Panc1 (cell line): ENCODE results near the gene ACADM. TPM values are rescaled to one million over a fixed set of nuclear protein-coding genes. Genes with fewer than 3 reads are reported as not detected.

ENCODE experiments used
- ATAC-seq: fragments of 200-7000 bp; cut with Tn5 transposase; 2 replicates; pipeline ENCODE4 v1.9.1; 2020; ENCODE audit warnings: mild to moderate bottlenecking, moderate library complexity
- BruUV-seq: library from RNA; stranded (reverse); fragments of 400-500 nt; replicated peaks from 2 replicates; lab custom pipeline; 2021; lab: Mats Ljungman, UMichigan
- CTCF ChIA-PET: fragments of 300-600 bp; sonication (Branson Sonifier 250); formaldehyde crosslinking; loops from one replicate; lab custom pipeline; 2022; ENCODE audit warnings: antibody characterized with exemption; lab: Charles Lee
- POLR2A ChIA-PET: fragments of 300-600 bp; sonication (Branson Sonifier 250); formaldehyde crosslinking; loops from one replicate; lab custom pipeline; 2022; ENCODE audit warnings: antibody characterized with exemption; lab: Charles Lee
- DNase-seq: peaks from one replicate; pipeline ENCODE4 v3.0.0-alpha.2; 2010; ENCODE audit warnings: low read depth, low spot score
- H3K27ac ChIP-seq: 2 replicates; pipeline ENCODE4 v1.5.1; 2011; ENCODE audit warnings: mild to moderate bottlenecking, low read length, inconsistent platforms
- H3K27me3 ChIP-seq: fragments of 200-500 bp; sonication (Bioruptor generic); 2 replicates; pipeline ENCODE4 v1.6.0; 2014; ENCODE audit warnings: low read length, inconsistent platforms; ENCODE audit not compliant: control insufficient read depth, insufficient read depth
- H3K36me3 ChIP-seq: fragments of 200-500 bp; sonication (Bioruptor generic); 2 replicates; pipeline ENCODE4 v1.5.1; 2014; ENCODE audit warnings: inconsistent platforms, mild to moderate bottlenecking, low read length, moderate library complexity; ENCODE audit not compliant: control insufficient read depth, insufficient read depth
- H3K4me1 ChIP-seq: 2 replicates; pipeline ENCODE4 v1.5.1; 2011; ENCODE audit warnings: inconsistent platforms, mild to moderate bottlenecking, low read length, moderate library complexity; ENCODE audit not compliant: control insufficient read depth, insufficient read depth
- H3K4me3 ChIP-seq, 2 experiments: 2 replicates each; pipeline ENCODE4 v1.5.1; 2011 to 2012; ENCODE audit warnings: low read depth in 2 of 2, low read length in 2 of 2, mild to moderate bottlenecking in 2 of 2, inconsistent platforms in 1 of 2, moderate library complexity in 1 of 2
- H3K9me3 ChIP-seq: fragments of 200-500 bp; sonication (Bioruptor generic); 2 replicates; pipeline ENCODE4 v1.5.1; 2014; ENCODE audit warnings: low read depth, mild to moderate bottlenecking, inconsistent platforms, low read length, moderate library complexity; ENCODE audit not compliant: control insufficient read depth, insufficient read depth
- CTCF ChIP-seq: fragments of 450-650 bp; IDR thresholded peaks from 2 replicates; pipeline ENCODE4 v1.5.1; 2017; ENCODE audit warnings: mild to moderate bottlenecking
- POLR2AphosphoS5 ChIP-seq: IDR thresholded peaks from 2 replicates; pipeline ENCODE4 v1.6.1; 2012; ENCODE audit warnings: mild to moderate bottlenecking, low read depth, low read length, moderate library complexity
- SIN3A ChIP-seq: IDR thresholded peaks from 2 replicates; pipeline ENCODE4 v1.6.1; 2012; ENCODE audit warnings: low read depth, mild to moderate bottlenecking, low read length, moderate library complexity, borderline replicate concordance; ENCODE audit not compliant: insufficient read depth
- TCF7L2 ChIP-seq: IDR thresholded peaks from 2 replicates; pipeline ENCODE4 v1.6.1; 2011; ENCODE audit warnings: mild to moderate bottlenecking, low read depth, low read length, inconsistent platforms
- in situ Hi-C: cut with HindIII; loops from 2 replicates; pipeline ENCODE4 v1.10.0; 2016; ENCODE audit warnings: low sequenced_read_pairs, low pct_unique_long_range_greater_than_20kb
- intact Hi-C: fragments of 100-400 bp; cut with micrococcal nuclease; formaldehyde crosslinking; loops from one replicate; pipeline ENCODE4 v1.10.0; 2022; ENCODE audit not compliant: unreplicated experiment
- total RNA-seq: library from RNA; stranded (reverse); gene quantifications from one replicate; pipeline ENCODE4 v1.2.1, GENCODE V29; 2021; ENCODE audit not compliant: unreplicated experiment
- TF ChIP-seq, protein P1 (sequence below), 2 experiments: IDR thresholded peaks; 2 replicates each; pipeline ENCODE4 v1.6.1; 2011 to 2012; ENCODE audit warnings: low read depth in 2 of 2, control low read depth in 1 of 2, low read length in 1 of 2, mild to moderate bottlenecking in 1 of 2, moderate library complexity in 1 of 2; ENCODE audit not compliant: insufficient read depth in 1 of 2

ACADM gene
- total RNA-seq, 1 experiment from 2014 or later = 57.2 TPM

DNA sequence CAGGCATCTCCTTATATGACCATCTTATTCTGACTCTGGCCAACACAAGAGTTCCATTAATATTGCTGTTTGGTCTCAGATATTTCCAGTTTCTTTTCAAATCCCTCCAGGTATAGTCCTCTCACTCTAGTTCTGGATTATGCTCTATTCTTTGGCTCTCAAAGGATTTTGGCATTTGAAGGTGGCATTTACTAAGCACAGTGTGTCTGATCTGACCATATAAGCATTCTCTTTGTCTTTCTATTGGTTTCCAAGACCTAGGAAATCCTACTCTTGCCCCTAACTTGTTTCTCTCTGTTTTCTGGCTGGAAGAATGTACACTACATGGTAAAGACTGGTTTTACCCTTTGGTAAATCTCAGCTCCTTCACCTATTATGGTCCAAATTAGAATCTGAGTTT is 12.7 kb upstream of the ACADM start:
- Histone ChIP-seq H3K4me3 (no peak overlapping the region), H3K4me1 (no peaks in the 10 kb centered on the region), H3K27me3 (no peaks in the 10 kb centered on the region), H3K27ac (no peak overlapping the region), H3K36me3 (no peaks in the 10 kb centered on the region), H3K9me3 (no peaks in the 10 kb centered on the region)
- in situ Hi-C loops = no loop called here
- TF ChIP-seq POLR2AphosphoS5 (no peak), CTCF (no peak), SIN3A (no peak), TCF7L2 (no peak)
- TF ChIP-seq, protein P1, sequence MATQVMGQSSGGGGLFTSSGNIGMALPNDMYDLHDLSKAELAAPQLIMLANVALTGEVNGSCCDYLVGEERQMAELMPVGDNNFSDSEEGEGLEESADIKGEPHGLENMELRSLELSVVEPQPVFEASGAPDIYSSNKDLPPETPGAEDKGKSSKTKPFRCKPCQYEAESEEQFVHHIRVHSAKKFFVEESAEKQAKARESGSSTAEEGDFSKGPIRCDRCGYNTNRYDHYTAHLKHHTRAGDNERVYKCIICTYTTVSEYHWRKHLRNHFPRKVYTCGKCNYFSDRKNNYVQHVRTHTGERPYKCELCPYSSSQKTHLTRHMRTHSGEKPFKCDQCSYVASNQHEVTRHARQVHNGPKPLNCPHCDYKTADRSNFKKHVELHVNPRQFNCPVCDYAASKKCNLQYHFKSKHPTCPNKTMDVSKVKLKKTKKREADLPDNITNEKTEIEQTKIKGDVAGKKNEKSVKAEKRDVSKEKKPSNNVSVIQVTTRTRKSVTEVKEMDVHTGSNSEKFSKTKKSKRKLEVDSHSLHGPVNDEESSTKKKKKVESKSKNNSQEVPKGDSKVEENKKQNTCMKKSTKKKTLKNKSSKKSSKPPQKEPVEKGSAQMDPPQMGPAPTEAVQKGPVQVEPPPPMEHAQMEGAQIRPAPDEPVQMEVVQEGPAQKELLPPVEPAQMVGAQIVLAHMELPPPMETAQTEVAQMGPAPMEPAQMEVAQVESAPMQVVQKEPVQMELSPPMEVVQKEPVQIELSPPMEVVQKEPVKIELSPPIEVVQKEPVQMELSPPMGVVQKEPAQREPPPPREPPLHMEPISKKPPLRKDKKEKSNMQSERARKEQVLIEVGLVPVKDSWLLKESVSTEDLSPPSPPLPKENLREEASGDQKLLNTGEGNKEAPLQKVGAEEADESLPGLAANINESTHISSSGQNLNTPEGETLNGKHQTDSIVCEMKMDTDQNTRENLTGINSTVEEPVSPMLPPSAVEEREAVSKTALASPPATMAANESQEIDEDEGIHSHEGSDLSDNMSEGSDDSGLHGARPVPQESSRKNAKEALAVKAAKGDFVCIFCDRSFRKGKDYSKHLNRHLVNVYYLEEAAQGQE (IDR thresholded peaks at IDR 0.05; ENCODE audit: insufficient read depth in 1 of 2, low read depth in 2 of 2, low read length in 1 of 2) = no peak
- no peak for DNase-seq
- BruUV-seq = no TSS peak
- ChIA-PET CTCF (no interaction called here), POLR2A (no interaction called here)
- intact Hi-C loops = no loop called here
- ATAC-seq = no peak

GRCh38 chr1:75712306-75712705 is 12.2 kb upstream of the ACADM start:
- no peak overlapping the region for H3K27ac ChIP-seq

More at GRCh38 chr1:75712306-75712705, 12.2 kb upstream of the ACADM start:
- POLR2A ChIA-PET = no interaction called here
- BruUV-seq = no TSS peak
- ATAC-seq (no peak), DNase-seq (no peak)
- H3K4me1 ChIP-seq = no peaks in the 10 kb centered on the region
- in situ Hi-C loops (no loop called here), intact Hi-C loops (no loop called here)
- CTCF ChIA-PET = no interaction called here
- no peak overlapping the region for H3K4me3 ChIP-seq
- TF ChIP-seq SIN3A (no peak), TCF7L2 (no peak), POLR2AphosphoS5 (no peak), CTCF (no peak)
- TF ChIP-seq, protein P1 (IDR thresholded peaks at IDR 0.05; ENCODE audit: insufficient read depth in 1 of 2, low read depth in 2 of 2, low read length in 1 of 2) = no peak
- no peaks in the 10 kb centered on the region for H3K36me3 ChIP-seq
- no peaks in the 10 kb centered on the region for H3K27me3 ChIP-seq
- H3K9me3 ChIP-seq = no peaks in the 10 kb centered on the region
